Ovary (tissue), 9 donors: ENCODE data around the gene KRTAP9-6. TPM values are rescaled to one million over a fixed set of nuclear protein-coding genes. Genes with fewer than 3 reads are reported as not detected.

ENCODE experiments used
- DNase-seq, 5 donors: peaks; one replicate each; pipeline ENCODE4 v3.0.0-alpha.2; 2019 to 2020
- H3K27ac ChIP-seq, 2 donors: fragments of 200-600 bp; one replicate each; pipeline versions ENCODE4 v1.5.1 to v1.8.0; 2019 to 2022
- H3K27me3 ChIP-seq: fragments of 200-600 bp; one replicate; pipeline ENCODE4 v1.8.0; 2022
- H3K36me3 ChIP-seq: fragments of 200-600 bp; sonication (generic); one replicate; pipeline ENCODE4 v1.5.1; 2019
- H3K4me1 ChIP-seq: one replicate; pipeline ENCODE4 v1.8.1; 2013; ENCODE audit warnings: mild to moderate bottlenecking, moderate library complexity; ENCODE audit not compliant: insufficient read depth
- H3K4me3 ChIP-seq: fragments of 200-600 bp; sonication (generic); one replicate; pipeline ENCODE4 v1.5.1; 2017
- H3K9me3 ChIP-seq, 2 donors: fragments of 200-600 bp in 1 of 2; sonication (generic) in 1 of 2; one replicate each; pipeline versions ENCODE4 v1.5.1 to v1.8.1; 2013 to 2019; ENCODE audit warnings: mild to moderate bottlenecking in 1 of 2, moderate library complexity in 1 of 2
- EP300 ChIP-seq: sonication (generic); formaldehyde crosslinking; IDR thresholded peaks from one replicate; pipeline ENCODE4 v1.6.1; 2017; ENCODE audit warnings: antibody characterized with exemption
- POLR2A ChIP-seq: fragments of 450-650 bp; IDR thresholded peaks from one replicate; pipeline ENCODE4 v1.6.1; 2017; ENCODE audit warnings: antibody characterized with exemption, mild to moderate bottlenecking, moderate library complexity
- WGBS, 3 donors: extraction: QIAGEN DNeasy Blood & Tissue Kit in 1 of 3; methylation state at CpG; one replicate each; pipeline versions ENCODE4 v1.1.5 to v1.1.7; 2013 to 2017; 5-methylcytosine and 5-hydroxymethylcytosine counted together
- intact Hi-C, 4 donors: fragments of 100-400 bp; cut with DNase I; formaldehyde crosslinking; loops; one replicate each; pipeline versions ENCODE4 v1.11.0 to v1.15.1; 2022 to 2023
- polyA plus RNA-seq, 2 donors: library from polyadenylated mRNA; stranded (reverse); fragments of 200-250 nt in 1 of 2; fragments of 350-450 nt in 1 of 2; fragmentation: Illumina TruSeq in 1 of 2; extraction: RNeasy Lipid Tissue Mini Kit (QIAGEN cat#74804) in 1 of 2; gene quantifications; one replicate each; pipeline ENCODE4 v1.2.3, GENCODE V29; 2013 to 2014
- total RNA-seq, 7 donors: library from RNA; depleted of rRNA in 2 of 7; stranded (reverse); fragments of >200 nt in 2 of 7; fragmentation: NEBNext Ultra II Directional in 3 of 7; extraction: Animal tissue kit (Norgen Biotek cat#: 25700) in 3 of 7; gene quantifications; one replicate each; pipeline versions ENCODE4 v1.1.0 to v1.2.4, GENCODE V29; 2016 to 2023
- TF ChIP-seq, protein P1 (sequence below), 3 donors: fragments of 450-650 bp in 2 of 3; fragments of 200-600 bp in 1 of 3; IDR thresholded peaks; one replicate each; pipeline versions ENCODE4 v1.5.1 to v1.8.0; 2016 to 2022; ENCODE audit warnings: antibody characterized with exemption in 3 of 3, mild to moderate bottlenecking in 1 of 3
- donor health status: DM: no; HTN: no; CAD: no; lungs with moderate emphysema.
- donor health status: DM: no; HTN: no; CAD: no.
- donor health status: Bipolar disorder and iron deficiency.
- donor health status: DM: yes; HTN: yes; CAD: no.
- donor health status: DM: no; HTN: no; CAD: no.
- donor health status: DM: yes; HTN: yes; CAD: no.

KRTAP9-6 gene
- total and polyA plus RNA-seq, 9 donors, result not detected

DNA sequence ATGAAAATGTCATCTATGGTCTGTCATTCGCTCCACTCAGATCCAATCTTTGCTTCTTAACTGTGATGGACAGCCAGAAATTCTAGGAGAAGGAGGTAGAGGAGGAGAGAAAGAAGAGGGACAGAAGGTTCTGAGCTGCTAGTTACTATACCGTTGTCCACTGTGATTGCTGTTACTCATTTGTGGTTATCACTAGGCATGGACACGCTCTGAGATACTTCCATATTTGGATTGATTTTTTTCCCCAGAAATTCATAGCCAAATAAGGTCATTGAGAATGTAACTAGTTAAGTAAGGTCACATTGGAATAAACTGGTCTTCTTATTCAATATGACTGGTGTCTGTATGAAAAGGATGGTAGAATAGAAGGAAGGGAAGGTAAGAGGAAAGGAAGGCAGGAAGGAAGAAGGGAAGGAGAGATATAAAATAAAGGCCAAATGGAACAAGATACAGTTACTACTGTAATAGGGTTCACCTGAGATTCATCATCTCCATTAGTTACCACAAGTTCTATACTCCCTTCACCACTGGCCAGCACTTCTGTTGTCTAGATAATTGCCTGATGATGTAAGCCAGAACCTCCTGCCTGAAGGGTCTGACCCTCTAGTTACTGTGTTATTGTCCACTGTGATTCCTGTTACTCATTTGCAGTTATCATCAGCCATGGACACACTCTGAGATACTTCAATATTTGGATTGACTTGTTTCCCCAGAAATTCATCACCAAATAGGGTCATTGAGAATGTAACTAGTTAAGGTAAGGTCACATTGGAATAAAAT lies 13.2 kb downstream of the KRTAP9-6 start:
- TF ChIP-seq POLR2A (no peak), EP300 (no peak)
- TF ChIP-seq, protein P1, sequence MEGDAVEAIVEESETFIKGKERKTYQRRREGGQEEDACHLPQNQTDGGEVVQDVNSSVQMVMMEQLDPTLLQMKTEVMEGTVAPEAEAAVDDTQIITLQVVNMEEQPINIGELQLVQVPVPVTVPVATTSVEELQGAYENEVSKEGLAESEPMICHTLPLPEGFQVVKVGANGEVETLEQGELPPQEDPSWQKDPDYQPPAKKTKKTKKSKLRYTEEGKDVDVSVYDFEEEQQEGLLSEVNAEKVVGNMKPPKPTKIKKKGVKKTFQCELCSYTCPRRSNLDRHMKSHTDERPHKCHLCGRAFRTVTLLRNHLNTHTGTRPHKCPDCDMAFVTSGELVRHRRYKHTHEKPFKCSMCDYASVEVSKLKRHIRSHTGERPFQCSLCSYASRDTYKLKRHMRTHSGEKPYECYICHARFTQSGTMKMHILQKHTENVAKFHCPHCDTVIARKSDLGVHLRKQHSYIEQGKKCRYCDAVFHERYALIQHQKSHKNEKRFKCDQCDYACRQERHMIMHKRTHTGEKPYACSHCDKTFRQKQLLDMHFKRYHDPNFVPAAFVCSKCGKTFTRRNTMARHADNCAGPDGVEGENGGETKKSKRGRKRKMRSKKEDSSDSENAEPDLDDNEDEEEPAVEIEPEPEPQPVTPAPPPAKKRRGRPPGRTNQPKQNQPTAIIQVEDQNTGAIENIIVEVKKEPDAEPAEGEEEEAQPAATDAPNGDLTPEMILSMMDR (IDR thresholded peaks at IDR 0.05), result no peak
- 83 to 87% (median 86%) methylated on average over 3 of the region's 3 CpGs for WGBS, 3 donors
- Histone ChIP-seq H3K36me3 (no peaks in the 10 kb centered on the region), H3K9me3 (no peaks in the 10 kb centered on the region), H3K4me3 (no peak overlapping the region), H3K27me3 (no peaks in the 10 kb centered on the region), H3K27ac (no peak overlapping the region), H3K4me1 (no peaks in the 10 kb centered on the region)
- intact Hi-C loops, result no loop called here
- no peak for DNase-seq

DNA sequence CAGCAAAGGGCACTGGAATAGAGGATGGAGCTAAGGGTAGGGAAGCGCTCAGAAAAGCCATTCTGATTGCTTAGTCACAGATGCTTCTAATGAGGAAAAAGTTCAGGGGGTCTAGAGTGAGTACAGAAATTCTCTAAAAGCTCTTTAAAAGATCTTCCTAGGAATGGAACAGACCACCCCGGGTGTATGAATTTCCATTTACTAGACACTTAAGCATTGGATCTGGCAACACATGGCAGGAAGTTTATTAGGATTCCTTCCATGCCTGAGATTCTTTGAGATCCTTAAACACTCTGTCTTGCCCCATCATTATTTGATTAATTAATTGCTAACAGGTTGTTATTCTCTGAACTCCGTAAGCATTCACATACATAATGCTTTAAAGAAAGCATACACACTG lies 18.9 kb downstream of the KRTAP9-6 start:
- TF ChIP-seq EP300 (no peak), POLR2A (no peak)
- TF ChIP-seq, protein P1 (IDR thresholded peaks at IDR 0.05), result no peak
- DNase-seq, result no peak
- no peak overlapping the region for H3K4me3 ChIP-seq
- no peaks in the 10 kb centered on the region for H3K27me3 ChIP-seq
- intact Hi-C loops, result no loop called here
- 22 to 33% (median 23%) methylated on average over 3 of the region's 3 CpGs for WGBS, 3 donors
- H3K9me3 ChIP-seq, result no peaks in the 10 kb centered on the region
- H3K4me1 ChIP-seq, result no peaks in the 10 kb centered on the region
- no peak overlapping the region for H3K27ac ChIP-seq
- H3K36me3 ChIP-seq, result no peaks in the 10 kb centered on the region

- TF ChIP-seq POLR2A (no peak), EP300 (no peak)
- TF ChIP-seq, protein P1 (IDR thresholded peaks at IDR 0.05), result no peak
- H3K4me1 ChIP-seq, result no peaks in the 10 kb centered on the region
- no peak overlapping the region for H3K27ac ChIP-seq
- DNase-seq, result no peak
- no peak overlapping the region for H3K4me3 ChIP-seq
- no peaks in the 10 kb centered on the region for H3K9me3 ChIP-seq
- no peaks in the 10 kb centered on the region for H3K36me3 ChIP-seq
- no peaks in the 10 kb centered on the region for H3K27me3 ChIP-seq
- intact Hi-C loops, result no loop called here
- WGBS, 3 donors, result 53 to 56% (median 55%) methylated on average over 2 of the region's 2 CpGs
These were observed 19.4 kb downstream of the KRTAP9-6 start for GRCh38 chr17:41284546-41284945.

DNA sequence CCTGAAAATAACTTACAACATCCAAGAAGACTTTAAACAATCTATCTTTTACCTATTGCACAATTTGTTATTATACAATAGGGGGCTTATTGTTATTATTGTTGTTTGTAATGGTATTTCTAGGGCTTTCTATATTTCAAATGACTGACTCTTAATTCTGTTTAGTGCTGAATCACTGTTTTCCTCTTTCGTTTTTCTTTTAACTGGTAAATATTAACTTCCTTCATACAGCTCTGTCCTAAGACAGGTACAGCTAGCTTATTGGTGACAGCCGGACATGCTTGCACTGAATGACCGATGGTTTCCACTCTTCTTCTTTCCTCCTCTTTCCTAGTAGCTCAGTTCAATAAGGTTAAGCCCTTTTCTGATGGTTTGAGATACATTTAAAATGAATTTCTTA lies 21.9 kb downstream of the KRTAP9-6 start:
- DNase-seq, result no peak

More for the DNA sequence above, 21.9 kb downstream of the KRTAP9-6 start:
- Histone ChIP-seq H3K9me3 (no peaks in the 10 kb centered on the region), H3K4me1 (no peaks in the 10 kb centered on the region), H3K4me3 (no peak overlapping the region), H3K27me3 (no peaks in the 10 kb centered on the region), H3K27ac (no peak overlapping the region), H3K36me3 (no peaks in the 10 kb centered on the region)
- intact Hi-C loops, result no loop called here
- 83 to 85% (median 85%) methylated on average over 3 of the region's 3 CpGs for WGBS, 3 donors
- TF ChIP-seq POLR2A, result no peak
- no peak for TF ChIP-seq EP300
- TF ChIP-seq, protein P1 (IDR thresholded peaks at IDR 0.05), result no peak
